Ishikawa (cell line): ENCODE measurements around the gene TDO2.

Source experiments
- CEBPB ChIP-seq: IDR thresholded peaks from 2 replicates; pipeline ENCODE4 v1.6.1; 2012
- CREB1 ChIP-seq: IDR thresholded peaks from 2 replicates; pipeline ENCODE4 v1.6.1; 2012; ENCODE audit warnings: low read depth
- EGR1 ChIP-seq: IDR thresholded peaks from 2 replicates; pipeline ENCODE4 v1.6.1; 2012
- EP300 ChIP-seq: IDR thresholded peaks from 2 replicates; pipeline ENCODE4 v1.6.1; 2012; ENCODE audit warnings: borderline replicate concordance
- FOXM1 ChIP-seq: IDR thresholded peaks from 2 replicates; pipeline ENCODE4 v1.6.1; 2012; ENCODE audit warnings: low read depth, borderline replicate concordance
- MAX ChIP-seq: IDR thresholded peaks from 2 replicates; pipeline ENCODE4 v1.6.1; 2012
- NFIC ChIP-seq: IDR thresholded peaks from 2 replicates; pipeline ENCODE4 v1.6.1; 2012
- RAD21 ChIP-seq: IDR thresholded peaks from 2 replicates; pipeline ENCODE4 v1.6.1; 2012; ENCODE audit warnings: low read depth
- REST ChIP-seq: IDR thresholded peaks from 2 replicates; pipeline ENCODE4 v1.6.1; 2012; ENCODE audit warnings: low read depth, mild to moderate bottlenecking
- TAF1 ChIP-seq: IDR thresholded peaks from 2 replicates; pipeline ENCODE4 v1.6.1; 2012; ENCODE audit warnings: low read depth, mild to moderate bottlenecking
- TCF12 ChIP-seq: IDR thresholded peaks from 2 replicates; pipeline ENCODE4 v1.6.1; 2012; ENCODE audit warnings: low read depth
- TEAD4 ChIP-seq: IDR thresholded peaks from 2 replicates; pipeline ENCODE4 v1.6.1; 2012
- USF1 ChIP-seq: IDR thresholded peaks from 2 replicates; pipeline ENCODE4 v1.6.1; 2012
- YY1 ChIP-seq: IDR thresholded peaks from 2 replicates; pipeline ENCODE4 v1.6.1; 2012; ENCODE audit warnings: low read depth
- ZBTB7A ChIP-seq: IDR thresholded peaks from 2 replicates; pipeline ENCODE4 v1.6.1; 2012; ENCODE audit warnings: low read depth

TDO2 gene

GRCh38 chr4:155914782-155915181 is 11.3 kb downstream of the TDO2 start:
- TF ChIP-seq TAF1 = no peak
- no peak for TF ChIP-seq TCF12
- TF ChIP-seq EP300 = no peak
- TF ChIP-seq YY1 = no peak
- TF ChIP-seq NFIC = no peak
- no peak for TF ChIP-seq CEBPB
- TF ChIP-seq TEAD4 = no peak
- TF ChIP-seq RAD21 = no peak
- no peak for TF ChIP-seq EGR1

- TF ChIP-seq MAX = no peak
- TF ChIP-seq NFIC = no peak
- no peak for TF ChIP-seq EP300
- no peak for TF ChIP-seq FOXM1
- TF ChIP-seq CEBPB = no peak
- TF ChIP-seq TAF1 = no peak
- no peak for TF ChIP-seq EGR1
- TF ChIP-seq CREB1 = no peak
- TF ChIP-seq TEAD4 = no peak
- no peak for TF ChIP-seq USF1
These were observed 18.1 kb downstream of the TDO2 start for GRCh38 chr4:155921597-155921996.

GRCh38 chr4:155924637-155925036 is 21.1 kb downstream of the TDO2 start:
- TF ChIP-seq CREB1 = no peak
- TF ChIP-seq NFIC = no peak
- TF ChIP-seq EGR1 = no peak
- TF ChIP-seq USF1 = no peak
- no peak for TF ChIP-seq TCF12
- no peak for TF ChIP-seq REST
- TF ChIP-seq EP300 = no peak

GRCh38 chr4:155929833-155930232 is 26.3 kb downstream of the TDO2 start:
- no peak for TF ChIP-seq NFIC
- no peak for TF ChIP-seq FOXM1
- no peak for TF ChIP-seq TCF12
- TF ChIP-seq TAF1 = no peak
- no peak for TF ChIP-seq USF1
- TF ChIP-seq TEAD4 = no peak
- TF ChIP-seq ZBTB7A = no peak
- TF ChIP-seq MAX = no peak
- TF ChIP-seq CREB1 = no peak
- no peak for TF ChIP-seq RAD21
- no peak for TF ChIP-seq CEBPB
- TF ChIP-seq EGR1 = no peak
- no peak for TF ChIP-seq REST
- no peak for TF ChIP-seq EP300
- no peak for TF ChIP-seq YY1

- no peak for TF ChIP-seq RAD21
These were observed 26.8 kb downstream of the TDO2 start for GRCh38 chr4:155930330-155930729.

- no peak for TF ChIP-seq YY1
- no peak for TF ChIP-seq RAD21
- no peak for TF ChIP-seq REST
- no peak for TF ChIP-seq CREB1
- no peak for TF ChIP-seq EP300
- TF ChIP-seq TAF1 = no peak
- TF ChIP-seq TCF12 = no peak
- TF ChIP-seq USF1 = no peak
These were observed 28.1 kb downstream of the TDO2 start for GRCh38 chr4:155931634-155932033.
